OCI-LY3 (cell line): ENCODE measurements around the gene ARL6.

Experiments used
- H2AFZ ChIP-seq: fragments of 200-600, 300-600 bp; shearing (Covaris generic); 2 replicates; pipeline ENCODE4 v1.6.0; 2014; ENCODE audit warnings: antibody characterized with exemption, low read depth, low read length
- H3K27ac ChIP-seq: fragments of 200-600, 300-600 bp; sonication (generic); 2 replicates; pipeline ENCODE4 v1.5.1; 2014; ENCODE audit warnings: mild to moderate bottlenecking, low read length, moderate library complexity, mixed read lengths
- H3K27me3 ChIP-seq: fragments of 200-600, 300-600 bp; sonication (generic); 2 replicates; pipeline ENCODE4 v1.6.1; 2014; ENCODE audit warnings: low read depth, low read length, mixed read lengths
- H3K36me3 ChIP-seq: fragments of 200-600, 300-600 bp; sonication (generic); replicated peaks from 2 replicates; pipeline ENCODE3; 2014; ENCODE audit warnings: low read depth, low read length, mixed read lengths
- H3K4me1 ChIP-seq: fragments of 300-600, 200-600 bp; sonication (generic); 2 replicates; pipeline ENCODE4 v1.6.1; 2014; ENCODE audit warnings: low read length, mixed read lengths
- H3K4me2 ChIP-seq: fragments of 200-600, 300-600 bp; sonication (generic); 2 replicates; pipeline ENCODE4 v1.6.1; 2014; ENCODE audit warnings: low read length, mixed read lengths
- H3K4me3 ChIP-seq: fragments of 300-600, 200-600 bp; sonication (generic); 2 replicates; pipeline ENCODE4 v1.5.1; 2014; ENCODE audit warnings: antibody characterized with exemption, mild to moderate bottlenecking, low read length, moderate library complexity
- H3K79me2 ChIP-seq: fragments of 300-600, 200-600 bp; shearing (Covaris generic); 2 replicates; pipeline ENCODE4 v1.6.1; 2014; ENCODE audit warnings: mild to moderate bottlenecking, low read length, mixed read lengths
- H3K9ac ChIP-seq: fragments of 300-600, 200-600 bp; shearing (Covaris generic); 2 replicates; pipeline ENCODE4 v1.6.0; 2014; ENCODE audit warnings: mild to moderate bottlenecking, low read length, moderate library complexity
- H3K9me3 ChIP-seq: fragments of 200-600, 300-600 bp; shearing (Covaris generic); 2 replicates; pipeline ENCODE4 v1.6.1; 2014; ENCODE audit warnings: low read length, mixed read lengths; ENCODE audit not compliant: insufficient read depth
- H4K20me1 ChIP-seq: fragments of 200-600, 300-600 bp; sonication (generic); 2 replicates; pipeline ENCODE4 v1.6.1; 2016; ENCODE audit warnings: low read length, mixed read lengths; ENCODE audit not compliant: insufficient read depth
- CTCF ChIP-seq: fragments of 200-600, 300-600 bp; sonication (generic); IDR thresholded peaks from 2 replicates; pipeline ENCODE4 v1.5.1; 2014; ENCODE audit warnings: antibody characterized with exemption, low read length, low read depth
- EZH2phosphoT487 ChIP-seq: fragments of 200-600 bp; shearing (Covaris generic); IDR thresholded peaks from 2 replicates; pipeline ENCODE4 v1.6.1; 2018; ENCODE audit warnings: antibody characterized with exemption, mixed run types, low read depth

Gene ARL6

DNA sequence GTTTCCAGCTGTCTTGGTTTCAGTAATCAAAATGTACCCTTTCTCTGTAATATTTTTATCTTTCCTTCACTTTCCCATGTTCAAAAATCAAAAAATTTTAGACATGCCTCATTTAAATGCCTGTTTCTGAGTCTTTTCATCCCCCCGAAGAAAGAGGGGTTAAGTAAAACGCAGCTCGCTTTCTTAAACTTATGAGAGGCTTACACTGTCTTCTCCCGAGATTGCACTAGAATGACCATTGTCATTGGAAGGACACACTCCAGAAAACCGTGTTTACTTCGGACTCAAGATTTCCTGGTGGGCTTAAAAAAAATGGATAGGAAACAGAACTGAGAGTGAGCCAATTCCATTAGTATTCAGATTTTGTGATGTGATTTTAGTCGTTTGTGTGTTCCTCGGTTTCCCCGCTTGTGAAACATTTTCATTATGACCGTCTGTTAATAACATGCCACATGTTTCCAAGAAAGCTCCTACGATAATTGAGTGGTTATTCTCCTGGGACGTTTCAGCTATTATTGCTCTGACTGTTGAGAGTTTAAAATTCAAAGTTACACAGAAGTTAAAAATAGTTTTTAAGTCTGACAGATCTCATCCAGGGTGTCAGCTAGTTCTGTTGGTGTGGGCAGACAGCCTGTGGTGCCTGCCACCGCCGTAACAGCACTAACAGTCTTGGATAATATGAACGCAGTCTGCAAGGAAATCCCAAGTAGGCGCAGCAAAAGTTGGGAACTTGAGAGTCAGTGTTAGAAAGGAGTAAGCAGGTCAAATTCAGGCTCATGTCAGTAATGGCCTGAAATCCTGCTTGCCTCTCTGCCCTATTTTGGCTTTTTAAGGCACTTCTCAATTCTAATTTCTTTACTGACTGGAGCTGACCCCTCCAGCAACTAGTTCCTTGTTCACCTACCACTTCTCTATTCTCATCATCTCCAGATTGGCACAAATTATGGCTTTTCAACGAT, 58.8 kb downstream of the ARL6 start:
- Histone ChIP-seq H3K4me2 (peak overlapping the region; percentile 95), H3K36me3 (no peaks in the 10 kb centered on the region), H3K27ac (no peak overlapping the region), H3K4me1 (peaks cover 16% of the 10 kb centered on the region), H4K20me1 (peaks cover 2% of the 10 kb centered on the region), H3K9me3 (no peaks in the 10 kb centered on the region), H3K4me3 (peak overlapping the region; percentile 87), H3K79me2 (no peaks in the 10 kb centered on the region), H3K27me3 (peaks cover 14% of the 10 kb centered on the region; the same call in 1 of the 2 replicates), H3K9ac (no peak overlapping the region), H2AFZ (no peak overlapping the region)
- TF ChIP-seq CTCF (no peak), EZH2phosphoT487 (no peak)

DNA sequence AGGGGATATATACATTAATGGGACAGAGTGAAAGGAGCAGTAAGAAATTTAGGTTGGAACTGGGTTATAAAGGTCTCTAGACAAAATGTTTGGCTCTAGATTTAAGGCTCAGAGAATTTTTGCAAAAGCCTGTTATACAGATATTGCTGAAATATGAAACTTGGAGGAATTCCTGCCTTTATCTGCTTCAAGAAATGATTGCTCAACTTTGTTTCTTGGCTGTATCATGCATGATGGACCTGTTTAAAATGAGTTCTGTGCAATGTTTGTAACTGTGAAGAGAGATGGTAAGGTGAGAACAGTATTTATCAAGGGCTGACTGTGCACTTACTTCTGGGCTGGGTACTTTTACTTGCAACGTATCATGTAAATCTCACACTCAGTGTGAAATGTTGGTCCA, 60.5 kb downstream of the ARL6 start:
- H3K4me2 ChIP-seq: no peak overlapping the region
- peaks cover 14% of the 10 kb centered on the region; the same call in 1 of the 2 replicates for H3K27me3 ChIP-seq
- H3K79me2 ChIP-seq: no peaks in the 10 kb centered on the region
- no peak overlapping the region for H3K9ac ChIP-seq
- H3K27ac ChIP-seq: no peak overlapping the region
- no peak overlapping the region for H2AFZ ChIP-seq
- H3K9me3 ChIP-seq: no peaks in the 10 kb centered on the region
- H3K36me3 ChIP-seq: no peaks in the 10 kb centered on the region
- H3K4me3 ChIP-seq: no peak overlapping the region
- peaks cover 2% of the 10 kb centered on the region for H4K20me1 ChIP-seq
- peaks cover 16% of the 10 kb centered on the region for H3K4me1 ChIP-seq
- TF ChIP-seq EZH2phosphoT487 (no peak), CTCF (no peak)

DNA sequence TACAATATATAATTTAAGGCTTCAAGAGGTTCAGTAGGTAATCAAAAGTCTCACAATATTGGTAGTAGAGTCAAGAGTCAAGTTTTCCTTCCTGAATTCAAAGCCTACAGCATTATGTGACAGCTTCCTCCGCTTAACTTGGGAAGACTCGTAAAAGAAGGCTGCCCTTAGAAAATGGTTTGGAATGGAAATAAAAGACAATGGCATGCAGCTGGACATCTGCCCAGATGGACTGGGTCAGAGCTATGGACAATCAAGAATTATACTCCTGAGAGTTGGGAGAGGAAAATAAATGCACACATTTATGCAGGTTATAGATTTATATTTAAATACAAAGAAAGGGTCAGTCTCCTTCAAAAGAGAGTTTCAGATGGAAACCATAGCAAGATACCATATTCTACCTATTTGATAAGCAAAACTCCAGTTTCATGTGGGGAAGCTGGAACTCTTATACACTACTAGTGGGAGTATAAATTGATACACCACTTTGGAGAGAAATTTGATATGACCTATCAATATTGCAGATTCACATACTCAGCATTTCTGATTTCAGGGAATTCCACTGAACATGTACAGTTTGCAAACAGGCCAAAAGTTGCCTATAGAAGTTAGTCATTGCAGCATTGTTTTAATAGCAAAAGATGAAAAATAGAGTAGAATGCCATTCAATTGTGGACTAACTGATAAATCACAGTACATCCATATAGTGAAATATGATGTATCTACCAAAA, 63.3 kb downstream of the ARL6 start:
- no peaks in the 10 kb centered on the region for H3K79me2 ChIP-seq
- H4K20me1 ChIP-seq: peaks cover 2% of the 10 kb centered on the region
- peaks cover 7% of the 10 kb centered on the region for H3K4me1 ChIP-seq

More for the DNA sequence above, 63.3 kb downstream of the ARL6 start:
- H3K27me3 ChIP-seq: peaks cover 9% of the 10 kb centered on the region; the same call in 1 of the 2 replicates
- no peak overlapping the region for H3K9ac ChIP-seq
- H3K36me3 ChIP-seq: no peaks in the 10 kb centered on the region
- H3K4me2 ChIP-seq: no peak overlapping the region
- H3K27ac ChIP-seq: no peak overlapping the region
- no peaks in the 10 kb centered on the region for H3K9me3 ChIP-seq
- H2AFZ ChIP-seq: no peak overlapping the region
- TF ChIP-seq CTCF: no peak
- no peak for TF ChIP-seq EZH2phosphoT487
- no peak overlapping the region for H3K4me3 ChIP-seq
